ENCODE measurements around the gene EIPR1. TPM values are rescaled to one million over a fixed set of nuclear protein-coding genes. Genes with fewer than 3 reads are reported as not detected.

Gene EIPR1
- total and polyA plus RNA-seq, 2 experiments from 2014 or later: 17.4 to 46.3 TPM

DNA sequence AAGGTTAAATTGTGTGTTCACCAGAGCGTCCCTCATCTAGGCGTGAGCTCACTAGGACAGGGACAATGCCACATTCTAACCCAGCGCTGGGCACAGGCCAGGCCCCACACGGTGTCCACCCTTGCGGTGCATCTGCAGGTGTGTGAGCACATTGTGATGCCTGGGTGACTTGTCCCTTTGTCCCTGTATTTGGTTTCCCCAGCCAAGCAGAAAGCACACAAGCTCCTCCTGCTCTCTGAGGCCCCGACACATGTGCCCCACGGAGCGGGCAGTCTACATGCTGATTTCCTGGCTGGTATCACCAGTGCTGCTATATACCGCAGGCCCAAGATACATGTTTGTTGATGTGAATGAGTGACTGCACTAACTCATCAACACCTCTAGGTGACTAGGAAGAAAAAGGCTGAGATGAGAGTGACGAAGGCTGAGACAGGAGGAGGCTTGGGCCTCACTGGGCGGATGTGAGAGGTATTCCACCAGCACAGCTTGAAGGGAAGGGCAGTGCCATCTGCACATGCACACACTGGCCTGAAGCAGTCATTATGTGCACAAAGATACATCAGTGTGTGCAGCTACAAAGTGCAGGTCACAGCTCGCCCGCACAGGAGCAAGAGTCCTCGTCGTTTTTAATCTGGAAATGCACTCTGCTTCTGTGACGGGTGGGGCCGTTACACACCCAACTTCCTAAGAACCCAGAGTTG lies 205.9 kb downstream of the EIPR1 start:
- no peaks in the 10 kb centered on the region; the same call in 2 of the 3 replicates for H3K9me3 Mint-ChIP-seq
- H3K9me2 ChIP-seq (ENCODE audit: insufficient read depth): no peaks in the 10 kb centered on the region
- H3K36me3 Mint-ChIP-seq (ENCODE audit: low read depth): peaks cover 7% of the 10 kb centered on the region; the same call in 1 of the 3 replicates
- 0 out of 2 replicates have a peak, but pooled peaks cover 5% of the 10 kb centered on the region for H3K4me1 ChIP-seq (ENCODE audit: insufficient read depth)
- peaks cover 14% of the 10 kb centered on the region for H3K27me3 Mint-ChIP-seq (ENCODE audit: insufficient read depth, low read depth, poor library complexity)
- no peaks in the 10 kb centered on the region for H4K20me1 ChIP-seq (replicated peaks; ENCODE audit: insufficient read depth)
- ATAC-seq (no peak), DNase-seq (ENCODE audit: low spot score) (no peak)
- H3K4me3 ChIP-seq: no peak overlapping the region
- H3K79me2 ChIP-seq (replicated peaks; ENCODE audit: insufficient read depth): no peaks in the 10 kb centered on the region
- no peak overlapping the region for H2AFZ ChIP-seq
- TF ChIP-seq POLR2AphosphoS5 (IDR thresholded peaks at IDR 0.05; ENCODE audit: low read depth): no peak
- TF ChIP-seq, protein P1, sequence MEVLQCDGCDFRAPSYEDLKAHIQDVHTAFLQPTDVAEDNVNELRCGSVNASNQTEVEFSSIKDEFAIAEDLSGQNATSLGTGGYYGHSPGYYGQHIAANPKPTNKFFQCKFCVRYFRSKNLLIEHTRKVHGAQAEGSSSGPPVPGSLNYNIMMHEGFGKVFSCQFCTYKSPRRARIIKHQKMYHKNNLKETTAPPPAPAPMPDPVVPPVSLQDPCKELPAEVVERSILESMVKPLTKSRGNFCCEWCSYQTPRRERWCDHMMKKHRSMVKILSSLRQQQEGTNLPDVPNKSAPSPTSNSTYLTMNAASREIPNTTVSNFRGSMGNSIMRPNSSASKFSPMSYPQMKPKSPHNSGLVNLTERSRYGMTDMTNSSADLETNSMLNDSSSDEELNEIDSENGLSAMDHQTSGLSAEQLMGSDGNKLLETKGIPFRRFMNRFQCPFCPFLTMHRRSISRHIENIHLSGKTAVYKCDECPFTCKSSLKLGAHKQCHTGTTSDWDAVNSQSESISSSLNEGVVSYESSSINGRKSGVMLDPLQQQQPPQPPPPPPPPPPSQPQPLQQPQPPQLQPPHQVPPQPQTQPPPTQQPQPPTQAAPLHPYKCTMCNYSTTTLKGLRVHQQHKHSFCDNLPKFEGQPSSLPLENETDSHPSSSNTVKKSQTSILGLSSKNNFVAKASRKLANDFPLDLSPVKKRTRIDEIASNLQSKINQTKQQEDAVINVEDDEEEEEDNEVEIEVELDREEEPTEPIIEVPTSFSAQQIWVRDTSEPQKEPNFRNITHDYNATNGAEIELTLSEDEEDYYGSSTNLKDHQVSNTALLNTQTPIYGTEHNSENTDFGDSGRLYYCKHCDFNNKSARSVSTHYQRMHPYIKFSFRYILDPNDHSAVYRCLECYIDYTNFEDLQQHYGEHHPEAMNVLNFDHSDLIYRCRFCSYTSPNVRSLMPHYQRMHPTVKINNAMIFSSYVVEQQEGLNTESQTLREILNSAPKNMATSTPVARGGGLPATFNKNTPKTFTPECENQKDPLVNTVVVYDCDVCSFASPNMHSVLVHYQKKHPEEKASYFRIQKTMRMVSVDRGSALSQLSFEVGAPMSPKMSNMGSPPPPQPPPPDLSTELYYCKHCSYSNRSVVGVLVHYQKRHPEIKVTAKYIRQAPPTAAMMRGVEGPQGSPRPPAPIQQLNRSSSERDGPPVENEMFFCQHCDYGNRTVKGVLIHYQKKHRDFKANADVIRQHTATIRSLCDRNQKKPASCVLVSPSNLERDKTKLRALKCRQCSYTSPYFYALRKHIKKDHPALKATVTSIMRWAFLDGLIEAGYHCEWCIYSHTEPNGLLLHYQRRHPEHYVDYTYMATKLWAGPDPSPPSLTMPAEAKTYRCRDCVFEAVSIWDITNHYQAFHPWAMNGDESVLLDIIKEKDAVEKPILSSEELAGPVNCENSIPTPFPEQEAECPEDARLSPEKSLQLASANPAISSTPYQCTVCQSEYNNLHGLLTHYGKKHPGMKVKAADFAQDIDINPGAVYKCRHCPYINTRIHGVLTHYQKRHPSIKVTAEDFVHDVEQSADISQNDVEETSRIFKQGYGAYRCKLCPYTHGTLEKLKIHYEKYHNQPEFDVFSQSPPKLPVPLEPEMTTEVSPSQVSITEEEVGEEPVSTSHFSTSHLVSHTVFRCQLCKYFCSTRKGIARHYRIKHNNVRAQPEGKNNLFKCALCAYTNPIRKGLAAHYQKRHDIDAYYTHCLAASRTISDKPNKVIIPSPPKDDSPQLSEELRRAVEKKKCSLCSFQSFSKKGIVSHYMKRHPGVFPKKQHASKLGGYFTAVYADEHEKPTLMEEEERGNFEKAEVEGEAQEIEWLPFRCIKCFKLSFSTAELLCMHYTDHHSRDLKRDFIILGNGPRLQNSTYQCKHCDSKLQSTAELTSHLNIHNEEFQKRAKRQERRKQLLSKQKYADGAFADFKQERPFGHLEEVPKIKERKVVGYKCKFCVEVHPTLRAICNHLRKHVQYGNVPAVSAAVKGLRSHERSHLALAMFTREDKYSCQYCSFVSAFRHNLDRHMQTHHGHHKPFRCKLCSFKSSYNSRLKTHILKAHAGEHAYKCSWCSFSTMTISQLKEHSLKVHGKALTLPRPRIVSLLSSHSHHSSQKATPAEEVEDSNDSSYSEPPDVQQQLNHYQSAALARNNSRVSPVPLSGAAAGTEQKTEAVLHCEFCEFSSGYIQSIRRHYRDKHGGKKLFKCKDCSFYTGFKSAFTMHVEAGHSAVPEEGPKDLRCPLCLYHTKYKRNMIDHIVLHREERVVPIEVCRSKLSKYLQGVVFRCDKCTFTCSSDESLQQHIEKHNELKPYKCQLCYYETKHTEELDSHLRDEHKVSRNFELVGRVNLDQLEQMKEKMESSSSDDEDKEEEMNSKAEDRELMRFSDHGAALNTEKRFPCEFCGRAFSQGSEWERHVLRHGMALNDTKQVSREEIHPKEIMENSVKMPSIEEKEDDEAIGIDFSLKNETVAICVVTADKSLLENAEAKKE (CRISPR knock-in tag; IDR thresholded peaks at IDR 0.05): no peak
- TF ChIP-seq ZNF114 (CRISPR knock-in tag; IDR thresholded peaks at IDR 0.05): no peak
- TF ChIP-seq JUNB (IDR thresholded peaks at IDR 0.05; ENCODE audit: unreplicated experiment): no peak
- TF ChIP-seq, protein P2, sequence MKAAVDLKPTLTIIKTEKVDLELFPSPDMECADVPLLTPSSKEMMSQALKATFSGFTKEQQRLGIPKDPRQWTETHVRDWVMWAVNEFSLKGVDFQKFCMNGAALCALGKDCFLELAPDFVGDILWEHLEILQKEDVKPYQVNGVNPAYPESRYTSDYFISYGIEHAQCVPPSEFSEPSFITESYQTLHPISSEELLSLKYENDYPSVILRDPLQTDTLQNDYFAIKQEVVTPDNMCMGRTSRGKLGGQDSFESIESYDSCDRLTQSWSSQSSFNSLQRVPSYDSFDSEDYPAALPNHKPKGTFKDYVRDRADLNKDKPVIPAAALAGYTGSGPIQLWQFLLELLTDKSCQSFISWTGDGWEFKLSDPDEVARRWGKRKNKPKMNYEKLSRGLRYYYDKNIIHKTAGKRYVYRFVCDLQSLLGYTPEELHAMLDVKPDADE (IDR thresholded peaks at IDR 0.05): no peak
- no peak for TF ChIP-seq EZH2 (IDR thresholded peaks at IDR 0.05; ENCODE audit: low read depth, unreplicated experiment)
- no peak for TF ChIP-seq ZNF331 (CRISPR knock-in tag; IDR thresholded peaks at IDR 0.05; ENCODE audit: low read depth)
- TF ChIP-seq, protein P3, sequence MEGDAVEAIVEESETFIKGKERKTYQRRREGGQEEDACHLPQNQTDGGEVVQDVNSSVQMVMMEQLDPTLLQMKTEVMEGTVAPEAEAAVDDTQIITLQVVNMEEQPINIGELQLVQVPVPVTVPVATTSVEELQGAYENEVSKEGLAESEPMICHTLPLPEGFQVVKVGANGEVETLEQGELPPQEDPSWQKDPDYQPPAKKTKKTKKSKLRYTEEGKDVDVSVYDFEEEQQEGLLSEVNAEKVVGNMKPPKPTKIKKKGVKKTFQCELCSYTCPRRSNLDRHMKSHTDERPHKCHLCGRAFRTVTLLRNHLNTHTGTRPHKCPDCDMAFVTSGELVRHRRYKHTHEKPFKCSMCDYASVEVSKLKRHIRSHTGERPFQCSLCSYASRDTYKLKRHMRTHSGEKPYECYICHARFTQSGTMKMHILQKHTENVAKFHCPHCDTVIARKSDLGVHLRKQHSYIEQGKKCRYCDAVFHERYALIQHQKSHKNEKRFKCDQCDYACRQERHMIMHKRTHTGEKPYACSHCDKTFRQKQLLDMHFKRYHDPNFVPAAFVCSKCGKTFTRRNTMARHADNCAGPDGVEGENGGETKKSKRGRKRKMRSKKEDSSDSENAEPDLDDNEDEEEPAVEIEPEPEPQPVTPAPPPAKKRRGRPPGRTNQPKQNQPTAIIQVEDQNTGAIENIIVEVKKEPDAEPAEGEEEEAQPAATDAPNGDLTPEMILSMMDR (conservative IDR thresholded peaks at IDR 0.05; ENCODE audit: low read depth in 2 of 2): no peak
- no peak for TF ChIP-seq STAT1 (IDR thresholded peaks at IDR 0.05; ENCODE audit: unreplicated experiment)
- no peak for TF ChIP-seq NANOG (IDR thresholded peaks at IDR 0.05; ENCODE audit: borderline replicate concordance)
- TF ChIP-seq, protein P4, sequence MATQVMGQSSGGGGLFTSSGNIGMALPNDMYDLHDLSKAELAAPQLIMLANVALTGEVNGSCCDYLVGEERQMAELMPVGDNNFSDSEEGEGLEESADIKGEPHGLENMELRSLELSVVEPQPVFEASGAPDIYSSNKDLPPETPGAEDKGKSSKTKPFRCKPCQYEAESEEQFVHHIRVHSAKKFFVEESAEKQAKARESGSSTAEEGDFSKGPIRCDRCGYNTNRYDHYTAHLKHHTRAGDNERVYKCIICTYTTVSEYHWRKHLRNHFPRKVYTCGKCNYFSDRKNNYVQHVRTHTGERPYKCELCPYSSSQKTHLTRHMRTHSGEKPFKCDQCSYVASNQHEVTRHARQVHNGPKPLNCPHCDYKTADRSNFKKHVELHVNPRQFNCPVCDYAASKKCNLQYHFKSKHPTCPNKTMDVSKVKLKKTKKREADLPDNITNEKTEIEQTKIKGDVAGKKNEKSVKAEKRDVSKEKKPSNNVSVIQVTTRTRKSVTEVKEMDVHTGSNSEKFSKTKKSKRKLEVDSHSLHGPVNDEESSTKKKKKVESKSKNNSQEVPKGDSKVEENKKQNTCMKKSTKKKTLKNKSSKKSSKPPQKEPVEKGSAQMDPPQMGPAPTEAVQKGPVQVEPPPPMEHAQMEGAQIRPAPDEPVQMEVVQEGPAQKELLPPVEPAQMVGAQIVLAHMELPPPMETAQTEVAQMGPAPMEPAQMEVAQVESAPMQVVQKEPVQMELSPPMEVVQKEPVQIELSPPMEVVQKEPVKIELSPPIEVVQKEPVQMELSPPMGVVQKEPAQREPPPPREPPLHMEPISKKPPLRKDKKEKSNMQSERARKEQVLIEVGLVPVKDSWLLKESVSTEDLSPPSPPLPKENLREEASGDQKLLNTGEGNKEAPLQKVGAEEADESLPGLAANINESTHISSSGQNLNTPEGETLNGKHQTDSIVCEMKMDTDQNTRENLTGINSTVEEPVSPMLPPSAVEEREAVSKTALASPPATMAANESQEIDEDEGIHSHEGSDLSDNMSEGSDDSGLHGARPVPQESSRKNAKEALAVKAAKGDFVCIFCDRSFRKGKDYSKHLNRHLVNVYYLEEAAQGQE (IDR thresholded peaks at IDR 0.05; ENCODE audit: unreplicated experiment): no peak
- TF ChIP-seq CREB1 (CRISPR knock-in tag; IDR thresholded peaks at IDR 0.05; ENCODE audit: low read depth): no peak
- TF ChIP-seq EZH2phosphoT487 (IDR thresholded peaks at IDR 0.05; ENCODE audit: unreplicated experiment): no peak
- H3K4me2 ChIP-seq: no peak overlapping the region
- peaks cover 14% of the 10 kb centered on the region; the same call in 2 of the 3 replicates for H3K4me1 Mint-ChIP-seq
- no peaks in the 10 kb centered on the region for H3K27me3 ChIP-seq (ENCODE audit: insufficient read depth)
- H3K27ac Mint-ChIP-seq: no peak overlapping the region
- H3K4me3 Mint-ChIP-seq: no peak overlapping the region
- no peak overlapping the region for H3K27ac ChIP-seq (ENCODE audit: low read depth)
- H3K36me3 ChIP-seq (ENCODE audit: insufficient read depth): no peaks in the 10 kb centered on the region
- no peaks in the 10 kb centered on the region for H3F3A ChIP-seq (replicated peaks; ENCODE audit: low read depth)
